Ovary (tissue), 3 donors: ENCODE measurements around the gene SLC38A4.
"Not testable (repeated sequence)": the region's sequence is repeated elsewhere in the genome, so short reads cannot be mapped to it uniquely, and the experiment has no call there.

Experiments used
- POLR2A ChIP-seq: fragments of 450-650 bp; IDR thresholded peaks from one replicate; pipeline ENCODE4 v1.6.1; 2017; ENCODE audit warnings: antibody characterized with exemption, mild to moderate bottlenecking, moderate library complexity
- TF ChIP-seq, protein P1 (sequence below), 3 donors: fragments of 450-650 bp in 2 of 3; fragments of 200-600 bp in 1 of 3; IDR thresholded peaks; one replicate each; pipeline versions ENCODE4 v1.5.1 to v1.8.0; 2016 to 2022; ENCODE audit warnings: antibody characterized with exemption in 3 of 3, mild to moderate bottlenecking in 1 of 3
- donor health status: DM: no; HTN: no; CAD: no.

DNA sequence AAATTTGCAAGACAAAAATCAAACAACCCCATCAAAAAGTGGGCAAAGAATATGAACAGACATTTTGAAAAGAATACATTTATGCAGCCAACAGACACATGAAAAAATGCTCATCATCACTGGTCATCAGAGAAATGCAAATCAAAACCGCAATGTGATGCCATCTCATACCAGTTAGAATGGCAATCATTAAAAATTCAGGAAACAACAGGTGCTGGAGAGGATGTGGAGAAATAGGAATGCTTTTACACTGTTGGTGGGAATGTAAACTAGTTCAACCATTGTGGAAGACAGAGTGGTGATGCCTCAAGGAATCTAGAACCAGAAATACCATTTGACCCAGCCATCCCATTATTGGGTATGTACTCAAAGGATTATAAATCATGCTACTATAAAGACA, 83.5 kb downstream of the SLC38A4 start:
- TF ChIP-seq POLR2A: not testable (repeated sequence)
- TF ChIP-seq, protein P1, sequence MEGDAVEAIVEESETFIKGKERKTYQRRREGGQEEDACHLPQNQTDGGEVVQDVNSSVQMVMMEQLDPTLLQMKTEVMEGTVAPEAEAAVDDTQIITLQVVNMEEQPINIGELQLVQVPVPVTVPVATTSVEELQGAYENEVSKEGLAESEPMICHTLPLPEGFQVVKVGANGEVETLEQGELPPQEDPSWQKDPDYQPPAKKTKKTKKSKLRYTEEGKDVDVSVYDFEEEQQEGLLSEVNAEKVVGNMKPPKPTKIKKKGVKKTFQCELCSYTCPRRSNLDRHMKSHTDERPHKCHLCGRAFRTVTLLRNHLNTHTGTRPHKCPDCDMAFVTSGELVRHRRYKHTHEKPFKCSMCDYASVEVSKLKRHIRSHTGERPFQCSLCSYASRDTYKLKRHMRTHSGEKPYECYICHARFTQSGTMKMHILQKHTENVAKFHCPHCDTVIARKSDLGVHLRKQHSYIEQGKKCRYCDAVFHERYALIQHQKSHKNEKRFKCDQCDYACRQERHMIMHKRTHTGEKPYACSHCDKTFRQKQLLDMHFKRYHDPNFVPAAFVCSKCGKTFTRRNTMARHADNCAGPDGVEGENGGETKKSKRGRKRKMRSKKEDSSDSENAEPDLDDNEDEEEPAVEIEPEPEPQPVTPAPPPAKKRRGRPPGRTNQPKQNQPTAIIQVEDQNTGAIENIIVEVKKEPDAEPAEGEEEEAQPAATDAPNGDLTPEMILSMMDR (IDR thresholded peaks at IDR 0.05): not testable (repeated sequence)
